GM12878 (cell line): ENCODE results near the gene NKD2. TPM values are rescaled to one million over a fixed set of nuclear protein-coding genes. Genes with fewer than 3 reads are reported as not detected.

Experiments
- CREM ChIP-seq: IDR thresholded peaks from 2 replicates; pipeline ENCODE4 v1.6.1; 2014; ENCODE audit warnings: antibody characterized with exemption, low read depth
- E4F1 ChIP-seq: fragments of 450-650 bp; IDR thresholded peaks from 2 replicates; pipeline ENCODE4 v1.6.1; 2018; ENCODE audit warnings: borderline replicate concordance, mild to moderate bottlenecking; ENCODE audit not compliant: partially characterized antibody
- ETV6 ChIP-seq, 2 experiments: fragments of 450-650 bp in 1 of 2; IDR thresholded peaks in 1 of 2; conservative IDR thresholded peaks in 1 of 2; 2 replicates each; pipeline ENCODE4 v1.6.1; 2014; ENCODE audit warnings: antibody characterized with exemption in 1 of 2, borderline replicate concordance in 1 of 2, low read depth in 1 of 2, mild to moderate bottlenecking in 1 of 2, moderate library complexity in 1 of 2
- FOXM1 ChIP-seq: IDR thresholded peaks from 2 replicates; pipeline ENCODE4 v1.6.1; 2012; ENCODE audit warnings: low read depth, mild to moderate bottlenecking, inconsistent platforms, low read length, moderate library complexity
- JUNB ChIP-seq: IDR thresholded peaks from 2 replicates; pipeline ENCODE4 v1.6.1; 2016; ENCODE audit warnings: antibody characterized with exemption, mild to moderate bottlenecking
- JUND ChIP-seq: IDR thresholded peaks from 2 replicates; pipeline ENCODE4 v1.6.1; 2012; ENCODE audit warnings: low read depth, mild to moderate bottlenecking, low read length, improper control_type of control experiment, moderate library complexity
- KLF5 ChIP-seq: fragments of 450-650 bp; IDR thresholded peaks from 2 replicates; pipeline ENCODE4 v1.6.1; 2014; ENCODE audit warnings: mild to moderate bottlenecking; ENCODE audit not compliant: partially characterized antibody
- LARP7 ChIP-seq: fragments of 450-650 bp; IDR thresholded peaks from 2 replicates; pipeline ENCODE4 v1.6.1; 2017; ENCODE audit warnings: mild to moderate bottlenecking
- MAX ChIP-seq: IDR thresholded peaks from 2 replicates; pipeline ENCODE4 v1.6.1; 2012; ENCODE audit warnings: low read depth, low read length, improper control_type of control experiment
- MEF2A ChIP-seq: IDR thresholded peaks from 2 replicates; pipeline ENCODE4 v1.6.1; 2011; ENCODE audit warnings: low read depth, mild to moderate bottlenecking, low read length, moderate library complexity; ENCODE audit not compliant: insufficient read depth
- MLLT1 ChIP-seq: fragments of 450-650 bp; IDR thresholded peaks from 2 replicates; pipeline ENCODE4 v1.6.1; 2016; ENCODE audit warnings: mild to moderate bottlenecking
- SP1 ChIP-seq: IDR thresholded peaks from one replicate; pipeline ENCODE4 v1.6.1; 2011; ENCODE audit warnings: low read depth, low read length
- TCF7 ChIP-seq: IDR thresholded peaks from 2 replicates; pipeline ENCODE4 v1.6.1; 2014; ENCODE audit warnings: antibody characterized with exemption, borderline replicate concordance
- ZNF592 ChIP-seq: fragments of 450-650 bp; IDR thresholded peaks from 2 replicates; pipeline ENCODE4 v1.6.1; 2017; ENCODE audit warnings: mild to moderate bottlenecking, moderate library complexity
- ZNF687 ChIP-seq: fragments of 450-650 bp; IDR thresholded peaks from 2 replicates; pipeline ENCODE4 v1.6.1; 2017; ENCODE audit warnings: mild to moderate bottlenecking, moderate library complexity
- polyA plus RNA-seq, 11 experiments: library from polyadenylated mRNA; depleted of rRNA in 4 of 11; unstranded in 6 of 11; stranded (reverse) in 5 of 11; fragments of >200 nt; fragmentation: Nextera tagmentation in 4 of 11; fragmentation: Illumina TruSeq in 1 of 11; extraction: Ambion mirVana in 4 of 11; extraction: Trizol in 1 of 11; gene quantifications; 1 replicate in 1 of 11; 2 replicates in 10 of 11; pipeline versions ENCODE4 v1.2.1 to v1.2.3, GENCODE V29; 2011 to 2016; ENCODE audit warnings: inconsistent platforms in 2 of 11, missing spikeins in 2 of 11, low read depth in 1 of 11
- total RNA-seq, 4 experiments: library from RNA; depleted of rRNA in 3 of 4; stranded (reverse); fragments of >200 nt in 3 of 4; fragmentation: Illumina TruSeq in 1 of 4; extraction: Trizol in 1 of 4; gene quantifications; 2 replicates each; pipeline versions ENCODE4 v1.2.1 to v1.2.3, GENCODE V29; 2013 to 2021

The NKD2 gene
- total and polyA plus RNA-seq, 10 of the 15 experiments (the other 5 are each of a cell fraction or from before 2014, with no cell fraction given), result 0.20 to 0.83 (median 0.26) TPM; not detected in 7

GRCh38 chr5:963673-964531, 44.7 kb upstream of the NKD2 start (continued):
- no peak for TF ChIP-seq JUND
- no peak for TF ChIP-seq MLLT1
- no peak for TF ChIP-seq E4F1
- TF ChIP-seq ZNF687, result no peak
- no peak for TF ChIP-seq LARP7
- TF ChIP-seq KLF5, result no peak
- TF ChIP-seq CREM, result peak; percentile 85
- no peak for TF ChIP-seq MEF2A
- peak; percentile 33 for TF ChIP-seq SP1
- TF ChIP-seq ETV6 (conservative IDR thresholded peaks at IDR 0.05 in 1 of 2, IDR thresholded peaks at IDR 0.05 in 1 of 2; ENCODE audit: borderline replicate concordance in 1 of 2, low read depth in 1 of 2), result peak in 1 of 2 experiments; percentile 50; a peak in 1 of 4 replicates
- TF ChIP-seq TCF7, result peak; percentile 53; the same call in 1 of the 2 replicates
- TF ChIP-seq FOXM1, result peak; percentile 97
- no peak for TF ChIP-seq ZNF592
- TF ChIP-seq MAX, result no peak
- TF ChIP-seq JUNB, result peak; percentile 37; the same call in 1 of the 2 replicates
